Liver (tissue), 9 donors: Measurements from ENCODE around the gene ST6GALNAC5. TPM values are rescaled to one million over a fixed set of nuclear protein-coding genes. Genes with fewer than 3 reads are reported as not detected.

Experiments
- DNase-seq: peaks from one replicate; pipeline ENCODE4 v3.0.0-alpha.2; 2017; ENCODE audit warnings: low spot score
- H3K27ac ChIP-seq, 2 donors: one replicate each; pipeline ENCODE4 v1.7.0; 2013; ENCODE audit warnings: inconsistent platforms in 2 of 2, low read length in 2 of 2, control low read depth in 1 of 2, low read depth in 1 of 2, mild to moderate bottlenecking in 1 of 2
- H3K27me3 ChIP-seq, 4 donors: one replicate each; pipeline versions ENCODE4 v1.6.1 to v1.7.0; 2013; ENCODE audit warnings: low read length in 3 of 4, inconsistent platforms in 1 of 4, mild to moderate bottlenecking in 1 of 4, moderate library complexity in 1 of 4; ENCODE audit not compliant: control insufficient read depth in 4 of 4, insufficient read depth in 4 of 4
- H3K36me3 ChIP-seq, 4 donors: one replicate each; pipeline versions ENCODE4 v1.6.1 to v1.7.0; 2013; ENCODE audit warnings: low read length in 3 of 4, mild to moderate bottlenecking in 3 of 4, low read depth in 1 of 4, moderate library complexity in 1 of 4; ENCODE audit not compliant: control insufficient read depth in 4 of 4, insufficient read depth in 3 of 4
- H3K4me1 ChIP-seq, 4 donors: one replicate each; pipeline versions ENCODE4 v1.6.1 to v1.7.0; 2013; ENCODE audit warnings: low read length in 3 of 4, mild to moderate bottlenecking in 3 of 4, moderate library complexity in 1 of 4; ENCODE audit not compliant: control insufficient read depth in 4 of 4, insufficient read depth in 4 of 4
- H3K4me3 ChIP-seq, 3 donors: one replicate each; pipeline versions ENCODE4 v1.6.1 to v1.7.0; 2013; ENCODE audit warnings: low read length in 3 of 3, control low read depth in 1 of 3, low read depth in 1 of 3, mild to moderate bottlenecking in 1 of 3
- H3K9ac ChIP-seq, 2 donors: one replicate each; pipeline ENCODE4 v1.7.0; 2013; ENCODE audit warnings: low read length in 2 of 2, mild to moderate bottlenecking in 2 of 2, moderate library complexity in 2 of 2, control low read depth in 1 of 2, low read depth in 1 of 2
- H3K9me3 ChIP-seq, 4 donors: one replicate each; pipeline versions ENCODE4 v1.6.1 to v1.7.0; 2013; ENCODE audit warnings: low read length in 3 of 4; ENCODE audit not compliant: control insufficient read depth in 4 of 4
- ATF3 ChIP-seq: IDR thresholded peaks from 2 replicates; pipeline ENCODE4 v1.6.1; 2016; ENCODE audit warnings: antibody characterized with exemption
- CTCF ChIP-seq: fragments of 150-350 bp; IDR thresholded peaks from 2 replicates; pipeline ENCODE4 v1.5.1; 2017; ENCODE audit warnings: improper control_type of control experiment, low read depth, low read length; ENCODE audit not compliant: missing input control
- FOXA1 ChIP-seq: IDR thresholded peaks from 2 replicates; pipeline ENCODE4 v1.6.1; 2016; ENCODE audit warnings: antibody characterized with exemption
- FOXA2 ChIP-seq: IDR thresholded peaks from 2 replicates; pipeline ENCODE4 v1.6.1; 2016; ENCODE audit warnings: antibody characterized with exemption
- GABPA ChIP-seq, 2 donors: IDR thresholded peaks in 1 of 2; conservative IDR thresholded peaks in 1 of 2; 2 replicates each; pipeline ENCODE4 v1.6.1; 2016; ENCODE audit warnings: antibody characterized with exemption in 2 of 2, mild to moderate bottlenecking in 1 of 2, moderate library complexity in 1 of 2
- HNF4A ChIP-seq, 2 donors: conservative IDR thresholded peaks; 2 replicates each; pipeline ENCODE4 v1.6.1; 2016; ENCODE audit warnings: antibody characterized with exemption in 2 of 2, mild to moderate bottlenecking in 2 of 2
- HNF4G ChIP-seq: IDR thresholded peaks from 2 replicates; pipeline ENCODE4 v1.6.1; 2016; ENCODE audit warnings: antibody characterized with exemption
- JUND ChIP-seq, 2 donors: IDR thresholded peaks; 2 replicates each; pipeline ENCODE4 v1.6.1; 2016; ENCODE audit warnings: antibody characterized with exemption in 2 of 2
- MAX ChIP-seq: IDR thresholded peaks from 2 replicates; pipeline ENCODE4 v1.6.1; 2016; ENCODE audit warnings: antibody characterized with exemption
- NR2F2 ChIP-seq: IDR thresholded peaks from 2 replicates; pipeline ENCODE4 v1.6.1; 2016; ENCODE audit warnings: antibody characterized with exemption
- RAD21 ChIP-seq, 2 donors: IDR thresholded peaks; 2 replicates each; pipeline ENCODE4 v1.6.1; 2016; ENCODE audit warnings: antibody characterized with exemption in 2 of 2, mild to moderate bottlenecking in 2 of 2
- RXRA ChIP-seq, 2 donors: IDR thresholded peaks; 2 replicates each; pipeline ENCODE4 v1.6.1; 2017 to 2018; ENCODE audit warnings: antibody characterized with exemption in 2 of 2, mild to moderate bottlenecking in 1 of 2
- TAF1 ChIP-seq: conservative IDR thresholded peaks from 2 replicates; pipeline ENCODE4 v1.6.1; 2016; ENCODE audit warnings: antibody characterized with exemption, mild to moderate bottlenecking
- ZBTB33 ChIP-seq: IDR thresholded peaks from 2 replicates; pipeline ENCODE4 v1.6.1; 2016; ENCODE audit warnings: antibody characterized with exemption
- WGBS: extraction: QIAGEN DNeasy Blood & Tissue Kit; methylation state at CpG from one replicate; pipeline ENCODE4 v1.1.7; 2013; 5-methylcytosine and 5-hydroxymethylcytosine counted together
- polyA plus RNA-seq, 2 donors: library from polyadenylated mRNA; stranded (reverse) in 1 of 2; unstranded in 1 of 2; fragments of 200-250 nt in 1 of 2; fragments of >200 nt in 1 of 2; fragmentation: Nextera tagmentation in 1 of 2; extraction: Ambion mirVana in 1 of 2; gene quantifications; one replicate each; pipeline versions ENCODE4 v1.2.1 to v1.2.3, GENCODE V29; 2013 to 2015
- total RNA-seq, 2 donors: library from RNA; depleted of rRNA; stranded (reverse); fragments of >200 nt; gene quantifications; one replicate each; pipeline ENCODE4 v1.2.3, GENCODE V29; 2014
- donor health status: healthy.
- donor health status: healthy.
- donor health status: healthy.
- donor health status: healthy.
- donor health status: healthy.

The ST6GALNAC5 gene
- total and polyA plus RNA-seq, 4 donors: 0.09 to 0.17 TPM; not detected in 2

GRCh38 chr1:77089756-77090155, 222.5 kb downstream of the ST6GALNAC5 start:
- no peak overlapping the region for H3K27ac ChIP-seq
- no peak for DNase-seq
- H3K9me3 ChIP-seq: no peaks in the 10 kb centered on the region
- H3K36me3 ChIP-seq: peaks cover 0 to 2% (median 0%) of the 10 kb centered on the region in 4 donors
- WGBS: 64% methylated on average over 2 of the region's 2 CpGs
- TF ChIP-seq GABPA (IDR thresholded peaks at IDR 0.05 in 1 of 2, conservative IDR thresholded peaks at IDR 0.05 in 1 of 2) (no peak), FOXA1 (no peak), FOXA2 (no peak), NR2F2 (no peak), RXRA (IDR thresholded peaks at IDR 0.05) (no peak), HNF4G (no peak), HNF4A (conservative IDR thresholded peaks at IDR 0.05) (no peak), CTCF (no peak), ATF3 (no peak), JUND (IDR thresholded peaks at IDR 0.05) (no peak), MAX (no peak)
- H3K4me3 ChIP-seq: no peak overlapping the region
- no peak overlapping the region for H3K9ac ChIP-seq
- peaks cover 0 to 7% (median 2%) of the 10 kb centered on the region in 4 donors for H3K4me1 ChIP-seq
- H3K27me3 ChIP-seq: no peaks in the 10 kb centered on the region

- Histone ChIP-seq H3K36me3 (peaks cover 0 to 2% (median 0%) of the 10 kb centered on the region in 4 donors), H3K27ac (no peak overlapping the region), H3K4me1 (no peaks in the 10 kb centered on the region), H3K9me3 (no peaks in the 10 kb centered on the region), H3K27me3 (no peaks in the 10 kb centered on the region), H3K9ac (no peak overlapping the region), H3K4me3 (no peak overlapping the region)
- 97% methylated on average over 1 of the region's 1 CpG for WGBS
- no peak for TF ChIP-seq FOXA1
- TF ChIP-seq JUND (IDR thresholded peaks at IDR 0.05): no peak
- no peak for TF ChIP-seq RAD21 (IDR thresholded peaks at IDR 0.05)
- TF ChIP-seq ZBTB33: no peak
- TF ChIP-seq RXRA (IDR thresholded peaks at IDR 0.05): no peak
- no peak for TF ChIP-seq FOXA2
- no peak for TF ChIP-seq HNF4A (conservative IDR thresholded peaks at IDR 0.05)
- TF ChIP-seq TAF1: no peak
- DNase-seq: no peak
These were observed 228.0 kb downstream of the ST6GALNAC5 start for GRCh38 chr1:77095236-77095635.
